Measurements from ENCODE around the gene PPP3R2. TPM values are rescaled to one million over a fixed set of nuclear protein-coding genes. Genes with fewer than 3 reads are reported as not detected.

The PPP3R2 gene, protein sequence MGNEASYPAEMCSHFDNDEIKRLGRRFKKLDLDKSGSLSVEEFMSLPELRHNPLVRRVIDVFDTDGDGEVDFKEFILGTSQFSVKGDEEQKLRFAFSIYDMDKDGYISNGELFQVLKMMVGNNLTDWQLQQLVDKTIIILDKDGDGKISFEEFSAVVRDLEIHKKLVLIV
- not detected for polyA plus RNA-seq (2012; ENCODE audit: insufficient read depth, insufficient read length)

DNA sequence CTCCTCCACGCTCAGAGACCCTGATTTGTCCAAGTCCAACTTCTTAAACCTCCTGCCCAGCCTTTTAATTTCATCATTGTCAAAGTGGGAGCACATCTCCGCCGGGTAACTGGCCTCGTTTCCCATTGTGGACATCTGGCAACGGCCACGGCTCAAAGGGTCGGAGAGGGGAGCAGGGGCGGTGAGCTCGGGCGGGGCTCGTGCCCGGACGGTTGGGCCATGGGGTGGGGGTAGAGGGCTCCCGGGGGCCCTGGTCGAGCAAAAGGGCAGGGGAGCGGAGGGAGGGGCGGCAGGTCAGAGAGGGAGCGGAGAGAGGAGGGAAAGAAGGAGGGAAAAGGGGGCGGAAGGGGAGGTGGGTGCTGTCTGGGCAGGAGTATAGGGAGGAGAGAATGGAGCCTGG, at the start of gene PPP3R2:
TSS of gene PPP3R2 (minus strand) at position 174 of the 400 bp plus-strand sequence. CDS start at position 126, 48 bp downstream.
- no peak within 1 kb of the TSS for H3K4me3 ChIP-seq (ENCODE audit: low read length)
- no peak for DNase-seq (ENCODE audit: low read depth, low spot score)

DNA sequence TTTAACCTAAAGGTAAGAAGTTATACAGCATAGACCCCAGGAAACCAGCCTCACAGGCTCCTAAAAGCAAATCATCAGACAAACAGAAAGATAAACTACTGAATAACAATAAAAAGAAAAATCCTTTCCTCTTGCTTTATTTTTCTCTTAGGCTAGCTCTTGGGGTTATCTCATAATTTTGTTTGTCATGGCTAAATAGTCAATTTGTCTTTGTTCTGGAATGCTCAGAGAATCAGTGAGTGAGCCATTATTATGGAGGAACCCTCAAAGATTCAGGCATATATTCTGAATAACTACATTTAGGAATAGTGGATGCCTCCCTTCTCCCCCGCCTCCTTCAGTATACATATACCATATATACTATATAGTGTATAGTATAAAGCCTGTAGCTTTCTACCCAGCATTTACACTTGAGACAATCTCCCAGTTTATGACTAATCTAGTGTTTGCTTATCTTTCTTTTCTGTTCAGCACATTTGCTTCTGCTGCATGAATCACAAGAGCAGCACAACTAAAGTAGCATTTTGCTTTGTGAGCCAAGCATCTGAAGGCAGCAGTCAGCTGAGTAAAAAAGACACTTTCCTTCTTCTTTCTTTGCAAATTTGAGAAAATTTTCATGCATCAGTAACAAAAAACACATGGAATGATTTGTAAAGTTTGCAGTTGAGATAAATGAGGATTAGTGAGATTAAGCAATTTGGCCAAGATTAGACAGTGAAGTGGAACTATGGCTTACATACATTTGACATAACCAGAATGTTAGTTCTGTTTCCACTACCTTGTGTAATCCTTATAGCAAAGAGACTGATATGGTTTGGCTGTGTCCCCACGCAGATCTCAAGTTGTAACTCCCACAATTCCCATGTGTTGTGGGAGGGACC, 45.3 kb upstream of the PPP3R2 start:
- no peak overlapping the region for H3K4me3 ChIP-seq (ENCODE audit: low read length)
- DNase-seq (ENCODE audit: low read depth, low spot score), result no peak

DNA sequence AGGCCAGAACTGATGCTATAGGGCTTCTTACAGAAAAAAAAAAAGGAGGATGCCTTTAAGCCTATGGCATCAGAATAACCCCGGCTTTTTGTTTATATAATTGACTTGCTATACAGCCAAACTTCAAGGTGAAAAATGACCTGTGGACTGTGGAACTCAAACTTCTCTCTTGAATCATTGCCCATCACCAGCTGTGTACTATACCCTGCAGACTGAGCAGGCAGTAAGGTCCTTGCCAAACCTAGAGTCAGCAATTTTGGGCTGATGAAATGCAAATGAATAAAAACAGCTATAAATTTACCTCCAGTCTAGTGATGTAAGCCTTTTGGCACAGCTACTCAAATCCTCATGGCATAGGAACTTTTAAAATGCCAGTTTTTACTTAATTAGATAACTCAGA, 44.5 kb upstream of the PPP3R2 start:
- no peak for DNase-seq (ENCODE audit: low read depth, low spot score)
- no peak overlapping the region for H3K4me3 ChIP-seq (ENCODE audit: low read length)

DNA sequence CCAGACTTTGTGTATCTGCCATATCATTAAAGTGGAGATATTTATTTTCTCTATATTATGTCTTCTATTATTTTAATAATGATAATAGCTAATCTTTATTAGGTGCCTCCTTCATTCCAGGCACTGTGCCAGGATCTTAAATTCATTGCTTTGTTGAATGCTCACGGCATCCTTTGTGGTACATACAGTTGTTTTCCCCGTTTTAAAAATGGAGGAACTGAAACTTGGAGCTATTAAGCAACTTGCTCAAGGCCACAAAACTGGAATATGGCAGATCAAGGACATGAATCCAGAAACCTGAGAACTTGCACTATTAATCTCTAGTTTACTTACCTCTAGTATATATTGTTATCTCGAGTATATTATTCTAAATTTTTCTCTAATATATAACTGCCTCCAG, 41.5 kb upstream of the PPP3R2 start:
- H3K4me3 ChIP-seq (ENCODE audit: low read length), result no peak overlapping the region
- DNase-seq (ENCODE audit: low read depth, low spot score), result no peak

DNA sequence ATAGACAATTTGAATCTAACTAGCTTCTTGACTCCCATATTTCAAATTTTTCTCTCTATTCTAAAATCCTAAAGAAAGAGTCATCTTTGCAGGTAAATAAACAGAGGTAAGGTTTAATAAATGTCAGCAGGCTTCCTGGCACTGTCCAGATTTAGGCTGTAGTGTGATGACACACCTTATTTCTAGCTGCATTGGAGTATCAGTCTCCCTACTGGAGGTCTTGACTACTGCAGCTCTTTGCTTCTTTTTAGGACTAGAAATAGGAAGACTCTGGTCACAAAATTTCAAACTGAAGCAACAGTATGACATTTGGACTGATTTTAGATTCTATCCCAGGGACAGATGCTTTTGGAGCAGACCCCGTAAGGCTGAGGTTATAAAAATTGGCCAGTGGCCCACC, 40.7 kb upstream of the PPP3R2 start:
- H3K4me3 ChIP-seq (ENCODE audit: low read length), result no peak overlapping the region
- no peak for DNase-seq (ENCODE audit: low read depth, low spot score)

DNA sequence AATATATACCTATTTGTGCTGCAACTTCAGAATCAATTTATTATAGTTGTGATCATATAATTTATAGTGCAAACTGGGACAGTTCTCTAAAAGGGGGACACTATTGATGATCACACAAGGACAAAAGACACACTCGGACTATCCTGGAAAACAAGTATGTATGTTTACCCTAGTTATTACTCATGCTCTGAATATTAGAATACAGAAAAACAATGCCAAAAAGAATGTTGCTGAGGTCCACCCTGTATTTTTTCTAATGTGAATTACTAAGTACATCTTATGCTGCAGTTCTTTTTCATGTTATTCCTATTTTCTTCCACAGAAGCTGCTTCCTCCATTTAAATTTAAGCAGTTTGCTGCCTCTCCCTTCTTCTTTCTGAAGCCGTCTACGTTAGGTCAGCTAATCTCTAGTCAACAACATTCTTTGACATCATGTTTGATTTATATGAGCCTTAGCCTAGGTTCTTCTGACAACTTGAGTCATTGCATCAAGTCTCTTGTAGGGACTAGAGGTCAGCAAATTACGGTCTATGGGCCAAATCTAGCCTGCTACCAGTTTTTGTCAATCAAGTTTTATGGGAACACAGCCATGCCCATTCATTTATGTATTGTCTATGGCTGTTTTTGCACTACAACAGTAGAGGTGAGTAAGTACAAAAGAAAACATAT, 40.1 kb upstream of the PPP3R2 start:
- no peak overlapping the region for H3K4me3 ChIP-seq (ENCODE audit: low read length)
- DNase-seq (ENCODE audit: low read depth, low spot score), result no peak

DNA sequence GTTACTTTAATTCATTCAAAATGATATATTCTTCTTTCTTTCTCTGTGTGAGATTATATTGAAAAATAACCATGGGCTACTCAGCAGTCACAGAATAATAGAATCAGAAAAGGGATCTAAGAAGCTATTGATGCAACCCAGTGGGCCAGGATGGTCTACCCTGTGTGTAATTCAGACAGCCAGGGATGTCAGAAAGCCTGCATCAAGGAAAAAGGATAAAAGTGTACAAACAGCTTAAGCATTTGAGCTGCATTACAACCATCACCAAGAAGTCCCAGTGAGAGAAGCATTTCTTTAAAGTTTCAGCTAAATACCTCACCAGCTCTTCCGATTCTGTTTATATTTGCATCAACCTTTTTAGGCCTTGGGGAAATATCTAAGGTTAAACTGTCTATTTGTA, 37.8 kb upstream of the PPP3R2 start:
- no peak overlapping the region for H3K4me3 ChIP-seq (ENCODE audit: low read length)
- DNase-seq (ENCODE audit: low read depth, low spot score), result no peak

DNA sequence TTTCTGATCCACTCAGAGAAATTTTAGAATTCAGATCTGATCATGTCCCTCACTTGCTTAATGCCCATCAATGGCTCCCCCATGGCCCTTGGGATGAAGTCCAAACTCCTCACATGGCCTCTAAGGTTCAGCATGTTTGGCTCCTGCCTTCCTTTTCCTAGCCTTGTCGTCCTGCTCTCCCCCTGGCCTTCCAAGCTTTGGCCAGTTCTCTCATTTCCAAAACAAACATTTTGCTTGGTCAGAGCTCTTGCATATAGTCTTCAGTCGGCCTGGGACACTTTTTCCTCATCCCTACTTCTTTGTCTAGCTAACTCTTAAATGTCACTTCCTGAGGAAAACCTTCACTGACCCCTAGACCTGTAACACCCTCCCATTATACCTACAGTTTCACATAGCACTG, 37.1 kb upstream of the PPP3R2 start:
- DNase-seq (ENCODE audit: low read depth, low spot score), result no peak
- H3K4me3 ChIP-seq (ENCODE audit: low read length), result no peak overlapping the region

DNA sequence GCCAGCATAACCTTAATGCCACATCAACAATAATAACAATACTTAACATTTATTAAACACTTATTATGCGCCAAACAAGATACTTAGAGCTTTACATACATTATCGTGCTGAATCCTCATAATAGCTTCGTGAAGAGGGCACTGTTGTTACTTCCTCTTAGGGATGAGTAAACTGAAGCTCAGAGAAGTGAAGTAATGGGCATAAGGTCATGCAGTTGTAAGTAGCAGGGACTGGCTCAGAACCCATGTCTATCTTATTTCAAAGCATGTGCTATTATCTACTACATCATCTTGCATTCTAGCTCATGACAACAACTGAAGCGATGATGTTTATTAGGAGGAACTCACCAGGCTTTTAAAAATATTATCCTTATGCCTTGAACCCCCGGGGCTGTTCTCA, 34.9 kb upstream of the PPP3R2 start:
- H3K4me3 ChIP-seq (ENCODE audit: low read length), result no peak overlapping the region
- DNase-seq (ENCODE audit: low read depth, low spot score), result no peak

DNA sequence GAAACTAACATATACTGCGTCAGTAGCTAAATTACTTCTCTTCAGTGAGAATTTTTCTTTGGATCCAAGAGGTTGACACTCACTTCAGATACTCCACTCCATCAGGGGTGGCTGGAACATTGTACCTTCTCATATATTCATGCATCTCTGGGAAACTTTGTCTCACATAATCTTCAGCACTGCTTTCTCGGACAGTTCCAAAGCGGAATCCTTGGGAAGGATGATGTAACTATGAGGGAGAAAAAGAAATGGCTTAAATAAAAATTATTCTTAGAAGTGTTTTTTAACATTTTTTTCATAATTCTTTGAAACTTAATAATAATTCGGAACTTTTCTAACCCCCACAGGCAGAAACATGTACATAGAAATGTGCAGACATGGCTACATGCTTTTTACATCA, 33.4 kb upstream of the PPP3R2 start:
- no peak overlapping the region for H3K4me3 ChIP-seq (ENCODE audit: low read length)
- DNase-seq (ENCODE audit: low read depth, low spot score), result no peak

DNA sequence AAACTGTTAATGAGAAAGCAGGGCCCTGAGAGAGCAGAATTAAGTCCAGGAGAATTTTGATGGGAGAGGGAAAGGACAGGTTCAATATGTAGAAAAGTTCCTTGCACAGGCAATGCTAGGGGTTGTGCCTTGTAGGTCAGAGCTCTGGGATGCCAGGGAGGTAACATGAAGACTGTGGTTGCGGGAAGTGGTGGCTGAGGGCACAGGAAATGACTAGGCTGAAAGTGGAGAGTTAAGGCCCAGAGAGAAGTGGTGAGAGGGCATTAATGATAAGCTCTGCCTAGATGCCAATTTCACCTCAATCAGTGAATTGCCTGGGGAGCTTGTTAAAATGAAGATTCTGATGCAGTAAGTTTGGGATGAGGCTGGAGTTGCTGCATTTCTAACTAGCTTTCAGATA, 31.5 kb upstream of the PPP3R2 start:
- DNase-seq (ENCODE audit: low read depth, low spot score), result peak; percentile 5
- H3K4me3 ChIP-seq (ENCODE audit: low read length), result no peak overlapping the region

DNA sequence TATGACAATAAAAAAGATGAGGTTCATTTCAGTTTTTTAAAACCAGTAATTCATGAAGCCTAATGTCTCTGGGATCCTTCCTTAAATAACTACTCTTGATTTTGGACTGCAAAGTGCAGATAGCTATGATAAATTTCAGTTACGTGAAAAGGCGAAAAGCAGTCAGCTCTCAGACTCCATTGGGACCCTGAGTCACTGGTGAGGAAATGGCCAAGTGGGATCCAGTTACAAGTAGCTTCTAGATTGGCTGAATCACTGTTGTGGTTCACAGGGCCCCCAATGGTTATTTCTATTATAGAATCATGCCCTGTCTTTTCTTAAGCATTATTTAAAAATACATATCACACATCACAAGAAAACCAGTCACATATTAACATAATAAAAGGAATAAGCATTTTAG, 31.1 kb upstream of the PPP3R2 start:
- DNase-seq (ENCODE audit: low read depth, low spot score), result no peak
- H3K4me3 ChIP-seq (ENCODE audit: low read length), result no peak overlapping the region

DNA sequence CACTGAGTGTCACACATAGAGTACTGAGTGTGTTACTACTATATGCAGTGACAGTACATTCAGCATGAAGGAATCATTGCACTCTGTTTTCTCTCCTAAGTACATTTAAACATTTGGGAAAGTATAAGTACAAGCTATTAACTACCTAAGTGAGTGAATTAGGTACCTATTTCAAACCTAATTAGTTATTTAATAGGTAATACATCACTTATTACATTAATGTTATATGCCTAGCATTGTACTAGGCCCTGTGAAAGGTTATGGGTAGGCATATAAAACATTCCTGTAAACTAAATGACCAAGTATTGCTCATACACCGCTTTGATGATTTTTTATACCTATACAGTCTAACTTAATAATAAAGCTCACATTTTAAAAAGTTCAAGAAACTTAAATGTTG, 25.7 kb upstream of the PPP3R2 start:
- DNase-seq (ENCODE audit: low read depth, low spot score), result no peak

DNA sequence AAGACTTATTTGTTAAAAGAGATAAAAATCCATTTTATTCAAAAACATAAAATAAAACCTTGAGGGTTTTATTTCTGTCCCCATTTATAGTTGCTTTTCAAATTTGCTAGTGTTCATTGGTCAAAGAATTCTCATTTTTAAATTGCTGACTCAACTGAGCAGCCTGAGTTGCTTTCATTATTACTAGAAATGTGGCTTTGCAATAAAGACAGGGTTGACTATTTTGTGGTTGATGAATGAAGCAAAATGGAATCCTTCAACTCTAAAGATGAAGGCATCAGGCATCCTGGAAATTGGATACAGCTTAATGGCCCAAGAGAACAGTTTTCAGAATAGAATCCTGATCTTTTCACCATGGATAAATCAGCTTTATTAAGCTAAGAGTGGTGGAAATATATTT, 23.9 kb upstream of the PPP3R2 start:
- H3K4me3 ChIP-seq (ENCODE audit: low read length), result no peak overlapping the region
- no peak for DNase-seq (ENCODE audit: low read depth, low spot score)

More for the DNA sequence above, 25.7 kb upstream of the PPP3R2 start:
- H3K4me3 ChIP-seq (ENCODE audit: low read length), result no peak overlapping the region

DNA sequence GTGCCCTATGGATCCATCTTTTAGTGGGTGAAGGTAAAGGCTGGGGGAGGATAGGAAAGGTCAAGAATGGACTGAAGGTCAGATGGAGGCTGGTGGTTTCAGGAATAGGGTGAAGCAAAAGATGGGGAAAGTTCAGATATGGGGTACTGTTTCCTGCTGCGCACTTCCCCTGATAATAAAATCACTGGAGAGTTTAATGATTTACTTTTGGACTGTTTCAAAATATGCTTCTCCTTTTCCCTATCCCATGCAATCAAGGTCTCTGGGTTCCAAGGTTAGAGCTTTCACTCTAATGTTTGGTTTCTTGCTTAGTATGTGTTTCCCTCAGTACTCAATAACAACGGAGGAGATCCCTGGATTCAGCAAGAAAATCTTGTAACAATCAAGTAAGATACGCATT, 10.8 kb upstream of the PPP3R2 start:
- DNase-seq (ENCODE audit: low read depth, low spot score), result no peak
- no peak overlapping the region for H3K4me3 ChIP-seq (ENCODE audit: low read length)

DNA sequence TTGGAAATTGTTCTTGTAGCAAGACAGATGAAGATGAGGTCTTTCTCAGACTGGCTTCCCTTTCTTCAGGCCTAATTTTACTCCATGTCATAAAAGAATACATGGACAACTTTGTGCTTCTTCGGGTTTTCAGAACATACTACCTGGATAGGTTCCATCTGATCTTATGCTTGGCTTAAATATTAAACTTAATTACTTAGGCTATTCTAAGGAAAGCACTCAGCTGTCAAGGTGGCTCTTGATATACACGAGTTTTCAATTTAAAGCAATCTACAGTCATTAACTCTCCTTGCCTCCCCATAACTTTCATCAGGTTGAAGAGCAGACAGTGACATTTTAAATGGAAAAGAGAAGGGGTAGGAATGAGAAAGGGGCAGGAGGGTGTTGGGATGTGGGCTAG, 9.5 kb upstream of the PPP3R2 start:
- no peak overlapping the region for H3K4me3 ChIP-seq (ENCODE audit: low read length)
- no peak for DNase-seq (ENCODE audit: low read depth, low spot score)

DNA sequence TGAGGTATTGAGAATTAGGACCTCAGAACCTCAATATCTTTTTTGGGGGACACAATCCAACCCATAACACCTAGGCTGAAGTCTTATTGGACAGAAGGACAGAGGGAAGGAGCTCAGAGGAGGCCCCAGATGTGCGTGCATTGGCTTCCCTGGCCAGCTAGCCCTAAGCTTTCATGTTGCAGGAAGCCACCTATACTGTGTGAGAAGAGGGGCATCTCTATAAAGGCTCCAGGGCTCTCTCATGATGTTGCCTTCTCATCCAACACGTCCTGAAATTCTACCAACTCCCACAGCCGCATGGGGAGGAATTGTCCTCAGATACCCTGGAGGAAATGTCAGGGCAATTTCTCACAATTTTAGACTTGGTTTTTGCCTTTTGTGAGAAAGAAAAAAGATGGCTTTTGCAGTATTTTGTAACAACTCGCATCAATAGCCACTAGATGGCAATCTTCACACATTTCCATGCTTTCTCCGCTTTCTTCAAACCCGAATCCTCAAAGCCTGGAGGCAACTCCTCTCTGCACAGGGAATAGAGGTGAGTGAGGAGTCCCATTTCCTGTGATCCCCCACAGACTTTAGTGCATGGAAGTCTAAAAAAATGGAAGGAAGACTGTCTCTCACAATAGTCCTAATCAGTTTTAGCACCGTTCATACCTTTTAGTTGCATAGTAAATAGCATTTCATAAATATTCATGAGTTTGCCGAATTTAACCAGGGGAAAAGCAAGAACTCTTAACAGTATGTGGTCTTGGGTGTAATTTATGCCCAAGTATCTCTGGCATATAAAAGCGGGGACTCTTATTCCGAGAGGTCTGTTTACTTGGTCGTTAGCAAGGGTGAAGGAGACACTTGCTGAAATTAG, 7.4 kb upstream of the PPP3R2 start:
- peak; percentile 28 for DNase-seq (ENCODE audit: low read depth, low spot score)
- H3K4me3 ChIP-seq (ENCODE audit: low read length), result no peak overlapping the region

DNA sequence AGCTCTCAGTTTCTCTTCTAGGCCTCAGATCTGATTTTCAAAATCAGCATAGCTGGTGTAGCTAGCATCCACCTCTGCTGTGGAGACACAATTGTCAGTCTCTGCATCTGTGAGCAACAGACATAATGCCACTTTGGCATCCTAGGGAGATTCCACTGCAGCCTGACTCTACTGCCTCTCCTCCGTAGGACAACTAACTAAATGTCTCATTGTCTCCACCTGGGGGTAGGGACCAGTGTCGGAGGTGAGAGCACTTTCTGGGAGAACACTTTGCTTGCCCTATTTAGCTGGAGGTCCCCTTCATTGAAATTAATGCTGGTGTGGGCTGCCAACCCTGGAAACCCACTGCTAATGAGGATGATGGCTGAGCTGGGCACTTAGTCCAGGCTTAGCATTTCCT, 1.4 kb downstream of the PPP3R2 start:
- no peak overlapping the region for H3K4me3 ChIP-seq (ENCODE audit: low read length)
- DNase-seq (ENCODE audit: low read depth, low spot score), result no peak

DNA sequence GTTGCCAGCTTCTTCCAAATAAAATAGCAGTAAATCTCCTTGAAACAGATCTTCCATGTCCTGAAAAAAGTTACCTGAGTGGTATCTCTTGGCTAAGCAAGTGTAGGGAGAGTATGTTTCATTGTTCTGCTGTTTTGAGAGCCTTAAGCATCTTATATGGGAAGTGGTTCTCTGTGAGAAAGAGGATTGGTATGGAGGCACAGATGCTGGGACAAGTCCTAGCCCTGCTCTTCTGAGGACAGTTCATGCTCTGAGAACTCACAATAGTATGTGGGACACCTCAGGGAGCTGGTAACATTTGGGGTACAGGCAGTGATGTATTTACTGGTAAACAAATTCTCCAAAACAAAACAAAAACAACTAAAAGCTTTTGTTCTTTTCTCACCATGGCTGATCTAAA, 2.0 kb downstream of the PPP3R2 start:
- no peak overlapping the region for H3K4me3 ChIP-seq (ENCODE audit: low read length)
- no peak for DNase-seq (ENCODE audit: low read depth, low spot score)

Measured in Jurkat, Clone E6-1 (cell line).